ENCODE data around the gene SDC1.

Gene SDC1

GRCh38 chr2:20213651-20214565, 11.0 kb downstream of the SDC1 start:
- DNase-seq: no peak

GRCh38 chr2:20212871-20213503, 11.9 kb downstream of the SDC1 start:
- DNase-seq: no peak

GRCh38 chr2:20212459-20212870, 12.5 kb downstream of the SDC1 start:
- no peak for DNase-seq

- DNase-seq: no peak
Observed at GRCh38 chr2:20211860-20212458, 13.0 kb downstream of the SDC1 start.

GRCh38 chr2:20211420-20211819, 13.5 kb downstream of the SDC1 start:
- DNase-seq: no peak

GRCh38 chr2:20210462-20210861, 14.5 kb downstream of the SDC1 start:
- DNase-seq: no peak

- no peak for DNase-seq
Observed at GRCh38 chr2:20209373-20210109, 15.4 kb downstream of the SDC1 start.

GRCh38 chr2:20208476-20208859, 16.5 kb downstream of the SDC1 start:
- no peak for DNase-seq

GRCh38 chr2:20207051-20207450, 17.9 kb downstream of the SDC1 start:
- DNase-seq: no peak

GRCh38 chr2:20205915-20206524, 18.9 kb downstream of the SDC1 start:
- DNase-seq: no peak

GRCh38 chr2:20205069-20205468, 19.9 kb downstream of the SDC1 start:
- DNase-seq: no peak

- DNase-seq: no peak
Observed at GRCh38 chr2:20203521-20204225, 21.3 kb downstream of the SDC1 start.

GRCh38 chr2:20203072-20203471, 21.9 kb downstream of the SDC1 start:
- DNase-seq: no peak

GRCh38 chr2:20201671-20202070, 23.3 kb downstream of the SDC1 start:
- DNase-seq: no peak

- DNase-seq: no peak
Observed at GRCh38 chr2:20200697-20201555, 24.0 kb downstream of the SDC1 start.

- no peak for DNase-seq
Observed at GRCh38 chr2:20199633-20200270, 25.2 kb downstream of the SDC1 start.

GRCh38 chr2:20198796-20199632, 25.9 kb downstream of the SDC1 start:
- no peak for DNase-seq

GRCh38 chr2:20198001-20198400, 26.9 kb downstream of the SDC1 start:
- no peak for DNase-seq

- no peak for DNase-seq
Observed at GRCh38 chr2:20197192-20197591, 27.7 kb downstream of the SDC1 start.
